ENCODE measurements around the gene GPATCH1. TPM values are rescaled to one million over a fixed set of nuclear protein-coding genes. Genes with fewer than 3 reads are reported as not detected.

GPATCH1 gene
- total RNA-seq, 4 donors from 2014 or later = under 0.01 to 13.1 (median 7.4) TPM

DNA sequence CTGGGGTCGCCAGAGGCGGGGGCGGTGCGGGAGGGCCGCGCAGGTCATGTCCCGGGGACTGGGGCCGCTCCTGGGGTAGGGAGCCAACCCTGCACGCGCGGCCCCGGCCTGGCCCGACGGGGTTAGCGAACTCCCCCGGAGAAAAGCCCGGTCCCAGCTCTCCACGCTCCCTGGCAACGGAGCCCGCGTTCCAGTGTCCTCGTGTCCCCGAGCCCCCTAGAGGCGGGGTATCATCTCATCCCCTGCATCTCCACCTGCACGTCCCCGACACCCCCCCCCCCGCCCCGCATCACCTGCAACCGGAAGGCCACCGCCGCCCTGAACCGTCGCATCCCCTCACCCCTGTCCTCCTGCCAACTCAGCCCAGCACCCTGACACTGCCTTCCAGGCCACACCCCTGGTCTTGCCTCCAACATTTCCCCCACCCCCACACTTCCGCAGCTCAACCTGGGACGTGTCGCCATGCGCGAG, 53.6 kb downstream of the GPATCH1 start:
- H3K27me3 ChIP-seq = no peaks in the 10 kb centered on the region
- no peak overlapping the region for H3K27ac ChIP-seq
- no peaks in the 10 kb centered on the region for H3K36me3 ChIP-seq
- DNase-seq = no peak
- no peaks in the 10 kb centered on the region for H3K4me1 ChIP-seq
- intact Hi-C loops (cut with DNase I; ENCODE audit: low total_unique reads) = no loop called here
- H3K9me3 ChIP-seq = no peaks in the 10 kb centered on the region
- H3K4me3 ChIP-seq = no peak overlapping the region
- TF ChIP-seq, protein P1, sequence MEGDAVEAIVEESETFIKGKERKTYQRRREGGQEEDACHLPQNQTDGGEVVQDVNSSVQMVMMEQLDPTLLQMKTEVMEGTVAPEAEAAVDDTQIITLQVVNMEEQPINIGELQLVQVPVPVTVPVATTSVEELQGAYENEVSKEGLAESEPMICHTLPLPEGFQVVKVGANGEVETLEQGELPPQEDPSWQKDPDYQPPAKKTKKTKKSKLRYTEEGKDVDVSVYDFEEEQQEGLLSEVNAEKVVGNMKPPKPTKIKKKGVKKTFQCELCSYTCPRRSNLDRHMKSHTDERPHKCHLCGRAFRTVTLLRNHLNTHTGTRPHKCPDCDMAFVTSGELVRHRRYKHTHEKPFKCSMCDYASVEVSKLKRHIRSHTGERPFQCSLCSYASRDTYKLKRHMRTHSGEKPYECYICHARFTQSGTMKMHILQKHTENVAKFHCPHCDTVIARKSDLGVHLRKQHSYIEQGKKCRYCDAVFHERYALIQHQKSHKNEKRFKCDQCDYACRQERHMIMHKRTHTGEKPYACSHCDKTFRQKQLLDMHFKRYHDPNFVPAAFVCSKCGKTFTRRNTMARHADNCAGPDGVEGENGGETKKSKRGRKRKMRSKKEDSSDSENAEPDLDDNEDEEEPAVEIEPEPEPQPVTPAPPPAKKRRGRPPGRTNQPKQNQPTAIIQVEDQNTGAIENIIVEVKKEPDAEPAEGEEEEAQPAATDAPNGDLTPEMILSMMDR (IDR thresholded peaks at IDR 0.05) = no peak
- no peak for TF ChIP-seq POLR2A (IDR thresholded peaks at IDR 0.05)

DNA sequence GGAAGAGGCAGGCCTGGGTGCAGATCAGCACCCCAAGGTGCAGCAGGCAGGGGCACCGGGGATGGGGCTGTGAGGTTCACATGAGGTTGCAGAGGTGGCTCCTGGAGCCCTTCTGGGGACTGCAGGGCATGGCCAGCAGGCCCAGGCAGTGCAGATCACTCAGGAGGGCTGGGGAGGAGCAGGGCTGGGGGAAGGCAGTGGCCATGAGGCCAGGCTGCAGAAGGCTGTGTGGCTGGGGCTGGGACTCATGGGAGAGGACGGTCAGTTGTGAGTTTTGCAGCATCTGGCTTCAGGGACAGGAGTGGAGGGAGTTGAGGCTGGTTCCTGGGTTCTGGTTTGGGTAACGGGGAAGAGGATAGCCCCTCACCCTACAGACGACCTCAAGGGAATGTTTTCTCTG, 58.2 kb downstream of the GPATCH1 start:
- TF ChIP-seq, protein P1 (IDR thresholded peaks at IDR 0.05) = no peak
- no peak for TF ChIP-seq POLR2A (IDR thresholded peaks at IDR 0.05)
- Histone ChIP-seq H3K4me3 (no peak overlapping the region), H3K4me1 (no peaks in the 10 kb centered on the region), H3K27me3 (no peaks in the 10 kb centered on the region), H3K27ac (no peak overlapping the region), H3K36me3 (no peaks in the 10 kb centered on the region), H3K9me3 (no peaks in the 10 kb centered on the region)
- DNase-seq = no peak
- intact Hi-C loops (cut with DNase I; ENCODE audit: low total_unique reads) = no loop called here

DNA sequence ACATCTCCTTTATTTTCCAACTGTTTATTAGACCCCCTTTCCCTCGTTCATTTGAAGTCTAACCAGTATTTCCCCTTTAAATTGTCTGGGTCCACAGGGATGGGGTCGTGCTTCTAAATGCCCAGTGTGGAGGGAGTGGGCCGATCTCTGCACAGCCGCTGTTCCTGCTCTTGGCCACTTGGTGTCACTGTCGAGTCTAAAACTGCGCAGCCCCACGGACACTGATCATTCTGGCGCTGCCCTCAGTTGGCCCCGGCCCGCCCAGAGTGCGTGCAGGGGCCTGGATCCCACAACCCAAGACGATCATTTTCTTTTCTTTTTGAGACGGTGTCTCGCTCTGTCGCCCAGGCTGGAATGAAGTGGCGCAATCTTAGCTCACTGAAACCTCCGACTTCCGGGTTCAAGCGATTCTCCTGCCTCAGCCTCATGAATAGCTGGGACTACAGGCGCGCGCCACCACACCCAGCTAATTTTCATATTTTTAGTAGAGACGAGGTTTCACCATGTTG, 63.0 kb downstream of the GPATCH1 start:
- DNase-seq = peak; percentile 50 to 66
- Histone ChIP-seq H3K4me3 (no peak overlapping the region), H3K27me3 (no peaks in the 10 kb centered on the region), H3K36me3 (no peaks in the 10 kb centered on the region), H3K27ac (no peak overlapping the region), H3K4me1 (no peaks in the 10 kb centered on the region), H3K9me3 (no peaks in the 10 kb centered on the region)
- intact Hi-C loops (cut with DNase I; ENCODE audit: low total_unique reads) = loop anchor here (10.0 kb wide), 1 partner anchor 271 kb away; no protein-coding TSS in a partner anchor
- TF ChIP-seq, protein P1 (IDR thresholded peaks at IDR 0.05) = peak; percentile 81 to 93 (median 89)
- no peak for TF ChIP-seq POLR2A (IDR thresholded peaks at IDR 0.05)

DNA sequence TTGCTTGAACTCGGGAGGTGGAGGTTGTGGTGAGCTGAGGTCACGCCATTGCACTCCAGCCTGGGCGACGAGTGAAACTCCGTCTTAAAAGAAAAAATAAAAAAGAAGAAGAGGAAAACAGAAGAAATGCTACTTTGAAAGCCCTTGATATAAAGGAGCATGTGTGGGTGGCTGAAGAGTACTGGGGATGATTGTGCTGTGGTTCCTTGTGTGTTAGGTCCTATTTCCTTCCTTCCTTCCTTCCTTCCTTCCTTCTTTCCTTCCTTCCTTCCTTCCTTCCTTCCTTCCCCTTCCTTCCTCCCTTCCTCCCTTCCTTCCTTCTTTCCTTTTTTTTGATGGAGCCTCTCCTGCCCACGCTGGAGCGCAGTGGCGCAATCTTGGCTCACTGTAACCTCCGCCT, 65.2 kb downstream of the GPATCH1 start:
- no peaks in the 10 kb centered on the region for H3K4me1 ChIP-seq
- intact Hi-C loops (cut with DNase I; ENCODE audit: low total_unique reads) = loop anchor here (10.0 kb wide), 1 partner anchor 269 kb away; no protein-coding TSS in a partner anchor
- no peak overlapping the region for H3K4me3 ChIP-seq
- DNase-seq = no peak
- H3K36me3 ChIP-seq = no peaks in the 10 kb centered on the region
- TF ChIP-seq POLR2A (IDR thresholded peaks at IDR 0.05) = no peak
- TF ChIP-seq, protein P1 (IDR thresholded peaks at IDR 0.05) = no peak
- H3K27ac ChIP-seq = no peak overlapping the region
- H3K9me3 ChIP-seq = no peaks in the 10 kb centered on the region
- no peaks in the 10 kb centered on the region for H3K27me3 ChIP-seq

DNA sequence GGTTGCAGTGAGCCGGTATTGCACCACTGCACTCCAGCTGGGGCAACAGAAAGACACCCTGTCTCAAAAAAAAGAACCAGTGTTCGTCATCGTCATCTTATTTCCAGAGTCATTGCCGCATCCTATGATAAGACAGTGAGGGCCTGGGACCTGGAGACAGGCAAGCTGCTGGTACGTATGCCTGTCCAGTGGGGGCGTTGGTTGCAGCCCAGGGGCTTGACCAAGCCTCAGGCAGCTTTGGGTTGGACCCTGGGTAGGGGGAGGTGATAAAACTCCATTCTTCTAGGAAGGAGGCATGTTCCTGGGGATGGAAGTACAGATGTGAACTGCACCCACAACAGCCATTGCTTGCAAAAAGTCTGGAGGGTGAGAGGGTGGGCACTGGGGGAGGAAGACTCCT, 66.6 kb downstream of the GPATCH1 start:
- DNase-seq = no peak
- Histone ChIP-seq H3K4me3 (no peak overlapping the region), H3K36me3 (no peaks in the 10 kb centered on the region), H3K9me3 (no peaks in the 10 kb centered on the region), H3K27ac (no peak overlapping the region), H3K27me3 (no peaks in the 10 kb centered on the region), H3K4me1 (no peaks in the 10 kb centered on the region)
- TF ChIP-seq, protein P1 (IDR thresholded peaks at IDR 0.05) = no peak
- TF ChIP-seq POLR2A (IDR thresholded peaks at IDR 0.05) = no peak
- intact Hi-C loops (cut with DNase I; ENCODE audit: low total_unique reads) = loop anchor here (10.0 kb wide), 1 partner anchor 267 kb away; no protein-coding TSS in a partner anchor

Measured in uterus (tissue), 4 donors.